ENCODE data around the gene PIPOX.
"Not testable (repeated sequence)": the region's sequence is repeated elsewhere in the genome, so short reads cannot be mapped to it uniquely, and the experiment has no call there.

PIPOX gene

DNA sequence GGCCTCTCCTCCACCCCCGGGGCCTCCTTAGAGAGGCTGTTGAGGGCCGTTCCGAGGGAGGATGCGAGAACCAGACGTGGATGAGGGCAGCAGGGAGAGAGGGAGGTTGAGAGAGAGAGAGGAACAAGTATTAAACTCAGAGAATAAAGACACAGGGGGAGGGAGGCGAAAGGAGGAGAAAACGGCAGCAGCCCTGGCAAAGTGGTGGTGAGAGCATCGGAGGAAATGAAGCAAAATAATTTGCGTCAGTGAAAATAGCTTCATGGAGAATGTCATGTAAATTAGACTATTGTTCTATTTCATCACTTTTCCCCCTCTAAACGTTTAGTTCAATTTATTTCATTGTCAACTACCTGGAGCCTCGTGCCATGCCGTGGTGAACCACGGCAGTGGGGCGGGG lies 38.0 kb downstream of the PIPOX start:
- H3K4me3 ChIP-seq (ENCODE audit: control insufficient read depth in 1 of 7, extremely low read depth in 1 of 7, insufficient read depth in 4 of 7, low read depth in 2 of 7, low read length in 6 of 7) = no peak overlapping the region
- peaks cover 15 to 99% (median 83%) of the 10 kb centered on the region in 4 experiments for H3K36me3 ChIP-seq (ENCODE audit: control insufficient read depth in 4 of 4, insufficient read depth in 4 of 4, low read length in 3 of 4)
- no peaks in the 10 kb centered on the region for H3K4me1 ChIP-seq (ENCODE audit: control extremely low read depth in 1 of 4, control insufficient read depth in 4 of 4, insufficient read depth in 4 of 4, low read length in 3 of 4)
- ChIA-PET POLR2A (interaction anchor here (0.5 kb wide), 1 partner anchor 28 kb away, joined by 3 read pairs; no protein-coding TSS in a partner anchor), CTCF (interaction anchor here (0.8 kb wide), 1 partner anchor 31 kb away, joined by 3 read pairs; no protein-coding TSS in a partner anchor)
- H3K27ac ChIP-seq (ENCODE audit: insufficient read depth in 1 of 2, low read depth in 1 of 2, low read length in 2 of 2, poor library complexity in 1 of 2, severe bottlenecking in 2 of 2) = no peak overlapping the region
- H3K27me3 ChIP-seq (replicated peaks in 2 of 5; ENCODE audit: control insufficient read depth in 4 of 5, insufficient read depth in 5 of 5, low read length in 4 of 5) = no peaks in the 10 kb centered on the region
- no peaks in the 10 kb centered on the region for H3K9me3 ChIP-seq (ENCODE audit: control extremely low read depth in 1 of 5, control insufficient read depth in 4 of 5, insufficient read depth in 2 of 5, low read depth in 1 of 5, low read length in 4 of 5)
- no peak for DNase-seq
- 95% methylated on average over 8 of the region's 14 CpGs for WGBS (ENCODE audit: insufficient coverage)

DNA sequence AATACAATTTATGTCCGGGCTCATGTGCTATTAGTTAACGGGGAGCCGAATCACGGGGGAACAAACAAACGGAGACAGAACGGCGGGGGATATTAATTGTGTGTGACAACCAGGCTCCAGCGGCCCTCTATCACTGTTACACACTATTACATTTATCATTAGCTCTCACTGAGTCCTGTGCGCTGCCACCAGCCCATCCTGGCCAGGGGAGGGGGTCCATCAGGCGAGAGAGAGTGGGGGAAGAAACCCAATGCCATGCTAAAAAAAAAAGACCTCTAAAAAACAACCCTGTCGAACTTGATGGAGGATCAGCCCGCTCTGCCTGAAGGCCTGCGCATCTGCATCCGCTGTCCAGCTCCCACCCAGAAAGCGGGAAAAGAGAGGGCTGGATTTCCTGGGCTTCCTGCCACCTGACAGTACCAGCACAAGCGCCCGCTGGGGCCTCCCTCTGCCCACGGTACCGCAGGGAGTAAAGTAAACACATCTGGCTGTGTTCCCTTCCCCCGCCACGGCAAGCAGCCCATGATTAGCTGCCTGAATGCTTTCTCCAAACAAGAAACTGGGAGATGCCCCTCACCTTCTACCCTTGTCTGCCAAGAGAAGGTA lies 41.7 kb downstream of the PIPOX start:
- ChIA-PET POLR2A (no interaction called here), CTCF (interaction anchor here (1.3 kb wide), 1 partner anchor 27 kb away, joined by 3 read pairs; no protein-coding TSS in a partner anchor)
- Histone ChIP-seq H3K27me3 (replicated peaks in 2 of 5; ENCODE audit: control insufficient read depth in 4 of 5, insufficient read depth in 5 of 5, low read length in 4 of 5) (no peaks in the 10 kb centered on the region), H3K4me3 (ENCODE audit: control insufficient read depth in 1 of 7, extremely low read depth in 1 of 7, insufficient read depth in 4 of 7, low read depth in 2 of 7, low read length in 6 of 7) (no peak overlapping the region), H3K9me3 (ENCODE audit: control extremely low read depth in 1 of 5, control insufficient read depth in 4 of 5, insufficient read depth in 2 of 5, low read depth in 1 of 5, low read length in 4 of 5) (no peaks in the 10 kb centered on the region), H3K4me1 (ENCODE audit: control extremely low read depth in 1 of 4, control insufficient read depth in 4 of 4, insufficient read depth in 4 of 4, low read length in 3 of 4) (no peaks in the 10 kb centered on the region), H3K27ac (ENCODE audit: insufficient read depth in 1 of 2, low read depth in 1 of 2, low read length in 2 of 2, poor library complexity in 1 of 2, severe bottlenecking in 2 of 2) (peak overlapping the region in 1 of 2 experiments; percentile 26), H3K36me3 (ENCODE audit: control insufficient read depth in 4 of 4, insufficient read depth in 4 of 4, low read length in 3 of 4) (peaks cover 15 to 95% (median 76%) of the 10 kb centered on the region in 4 experiments)
- no peak for DNase-seq
- 86% methylated on average over 15 of the region's 21 CpGs for WGBS (ENCODE audit: insufficient coverage)

DNA sequence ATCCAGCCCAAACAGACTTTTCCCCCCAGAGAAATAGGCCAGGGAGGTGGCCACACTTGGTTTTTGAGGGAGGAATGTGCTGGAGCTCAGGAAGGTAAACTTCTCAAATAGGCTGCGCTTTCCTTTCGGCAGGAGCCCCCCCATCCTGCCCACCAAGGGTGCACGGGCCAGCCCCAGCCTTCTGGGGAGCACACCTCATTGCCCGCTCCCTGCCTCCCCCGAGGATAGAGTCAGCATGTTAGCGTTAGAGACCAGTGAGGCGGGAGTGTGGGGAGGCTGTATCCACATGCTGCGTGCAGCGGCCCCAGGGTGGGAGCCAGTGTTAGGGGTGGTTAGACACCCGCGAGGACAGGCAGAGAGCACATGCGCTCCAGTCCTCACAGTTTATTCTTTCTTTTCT lies 42.3 kb downstream of the PIPOX start:
- Histone ChIP-seq H3K9me3 (ENCODE audit: control extremely low read depth in 1 of 5, control insufficient read depth in 4 of 5, insufficient read depth in 2 of 5, low read depth in 1 of 5, low read length in 4 of 5) (no peaks in the 10 kb centered on the region), H3K36me3 (ENCODE audit: control insufficient read depth in 4 of 4, insufficient read depth in 4 of 4, low read length in 3 of 4) (peaks cover 17 to 95% (median 77%) of the 10 kb centered on the region in 4 experiments), H3K4me3 (ENCODE audit: control insufficient read depth in 1 of 7, extremely low read depth in 1 of 7, insufficient read depth in 4 of 7, low read depth in 2 of 7, low read length in 6 of 7) (no peak overlapping the region), H3K4me1 (ENCODE audit: control extremely low read depth in 1 of 4, control insufficient read depth in 4 of 4, insufficient read depth in 4 of 4, low read length in 3 of 4) (no peaks in the 10 kb centered on the region), H3K27ac (ENCODE audit: insufficient read depth in 1 of 2, low read depth in 1 of 2, low read length in 2 of 2, poor library complexity in 1 of 2, severe bottlenecking in 2 of 2) (no peak overlapping the region), H3K27me3 (replicated peaks in 2 of 5; ENCODE audit: control insufficient read depth in 4 of 5, insufficient read depth in 5 of 5, low read length in 4 of 5) (no peaks in the 10 kb centered on the region)
- CTCF ChIA-PET = interaction anchor here (0.6 to 1.3 kb wide), 2 partner anchors 26 to 39 kb away, joined by 3 read pairs; no protein-coding TSS in a partner anchor
- POLR2A ChIA-PET = no interaction called here
- no peak for DNase-seq
- WGBS (ENCODE audit: insufficient coverage) = 98% methylated on average over 10 of the region's 12 CpGs

- POLR2A ChIA-PET = no interaction called here
- no peak for DNase-seq
- Histone ChIP-seq H3K4me1 (ENCODE audit: control extremely low read depth in 1 of 4, control insufficient read depth in 4 of 4, insufficient read depth in 4 of 4, low read length in 3 of 4) (no peaks in the 10 kb centered on the region), H3K9me3 (ENCODE audit: control extremely low read depth in 1 of 5, control insufficient read depth in 4 of 5, insufficient read depth in 2 of 5, low read depth in 1 of 5, low read length in 4 of 5) (no peaks in the 10 kb centered on the region), H3K4me3 (ENCODE audit: control insufficient read depth in 1 of 7, extremely low read depth in 1 of 7, insufficient read depth in 4 of 7, low read depth in 2 of 7, low read length in 6 of 7) (no peak overlapping the region), H3K27ac (ENCODE audit: insufficient read depth in 1 of 2, low read depth in 1 of 2, low read length in 2 of 2, poor library complexity in 1 of 2, severe bottlenecking in 2 of 2) (no peak overlapping the region), H3K27me3 (replicated peaks in 2 of 5; ENCODE audit: control insufficient read depth in 4 of 5, insufficient read depth in 5 of 5, low read length in 4 of 5) (no peaks in the 10 kb centered on the region), H3K36me3 (ENCODE audit: control insufficient read depth in 4 of 4, insufficient read depth in 4 of 4, low read length in 3 of 4) (peaks cover 18 to 95% (median 78%) of the 10 kb centered on the region in 4 experiments)
- CTCF ChIA-PET = interaction anchor here (1.0 to 1.7 kb wide), 3 partner anchors 12 to 37 kb away, joined by 3 to 5 read pairs (median 4); no protein-coding TSS in a partner anchor
- 95% methylated on average over 17 of the region's 19 CpGs for WGBS (ENCODE audit: insufficient coverage)
Measured at GRCh38 chr17:29086628-29087332, 43.8 kb downstream of the PIPOX start.

DNA sequence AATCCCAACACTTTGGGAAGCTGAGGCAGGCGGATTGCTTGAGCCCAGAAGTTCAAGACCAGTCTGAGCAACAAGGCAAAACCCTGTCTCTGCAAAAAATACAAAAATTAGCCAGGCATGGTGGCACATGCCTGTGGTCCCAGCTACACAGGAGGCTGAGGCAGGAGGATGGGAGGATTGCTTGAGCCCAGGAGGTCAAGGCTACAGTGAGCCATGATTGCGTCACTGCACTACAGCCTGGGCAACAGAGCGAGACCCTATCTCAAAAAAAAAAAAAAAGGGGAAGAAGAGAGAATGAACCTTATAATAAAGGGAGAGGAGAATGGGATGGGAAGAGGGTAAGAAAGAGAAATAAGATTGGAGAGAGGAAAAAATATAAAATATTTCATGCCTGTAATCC lies 45.8 kb downstream of the PIPOX start:
- H3K4me3 ChIP-seq (ENCODE audit: control insufficient read depth in 1 of 7, extremely low read depth in 1 of 7, insufficient read depth in 4 of 7, low read depth in 2 of 7, low read length in 6 of 7); DNase-seq; H3K9me3 ChIP-seq (ENCODE audit: control extremely low read depth in 1 of 5, control insufficient read depth in 4 of 5, insufficient read depth in 2 of 5, low read depth in 1 of 5, low read length in 4 of 5); H3K27me3 ChIP-seq (replicated peaks in 2 of 5; ENCODE audit: control insufficient read depth in 4 of 5, insufficient read depth in 5 of 5, low read length in 4 of 5); H3K27ac ChIP-seq (ENCODE audit: insufficient read depth in 1 of 2, low read depth in 1 of 2, low read length in 2 of 2, poor library complexity in 1 of 2, severe bottlenecking in 2 of 2); H3K4me1 ChIP-seq (ENCODE audit: control extremely low read depth in 1 of 4, control insufficient read depth in 4 of 4, insufficient read depth in 4 of 4, low read length in 3 of 4): not testable (repeated sequence)
- POLR2A ChIA-PET = interaction anchor here (0.7 kb wide), 1 partner anchor 9 kb away, joined by 4 read pairs; no protein-coding TSS in a partner anchor
- H3K36me3 ChIP-seq (ENCODE audit: control insufficient read depth in 4 of 4, insufficient read depth in 4 of 4, low read length in 3 of 4) = peaks cover 25 to 95% (median 83%) of the 10 kb centered on the region in 4 experiments
- CTCF ChIA-PET = interaction anchor here (1.1 kb wide), 1 partner anchor 124 kb away, joined by 5 read pairs; no protein-coding TSS in a partner anchor
- WGBS (ENCODE audit: insufficient coverage) = 97% methylated on average over 3 of the region's 3 CpGs

DNA sequence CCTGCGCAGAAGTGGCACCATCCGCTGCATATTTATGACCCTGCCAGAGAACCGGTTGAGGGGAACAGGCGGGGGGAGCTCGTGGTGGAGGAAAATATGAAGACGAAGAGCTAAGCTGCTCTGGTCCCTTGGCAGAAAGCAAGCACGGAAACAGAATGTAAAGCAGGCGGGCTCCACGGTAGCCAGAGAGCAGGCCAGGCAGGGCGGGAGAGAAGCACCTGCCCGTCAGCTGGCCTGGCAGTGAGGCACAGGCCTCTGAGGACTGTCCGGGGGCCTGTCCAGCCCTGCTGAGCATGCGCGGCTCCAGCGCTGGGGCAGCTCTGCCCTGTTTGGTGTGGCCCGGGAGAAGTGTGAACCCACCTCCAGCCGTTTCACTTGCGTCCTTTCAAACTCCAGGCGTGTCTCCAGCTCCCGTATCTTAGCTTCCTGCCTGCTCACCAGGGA lies 46.7 kb downstream of the PIPOX start:
- 93% methylated on average over 17 of the region's 20 CpGs for WGBS (ENCODE audit: insufficient coverage)
- H3K27ac ChIP-seq (ENCODE audit: insufficient read depth in 1 of 2, low read depth in 1 of 2, low read length in 2 of 2, poor library complexity in 1 of 2, severe bottlenecking in 2 of 2) = peak overlapping the region; percentile 14 to 33
- CTCF ChIA-PET = interaction anchor here (0.8 to 3.7 kb wide), 6 partner anchors 11 to 125 kb away, joined by 3 to 21 read pairs (median 6); no protein-coding TSS in a partner anchor
- no peak for DNase-seq
- no peak overlapping the region for H3K4me3 ChIP-seq (ENCODE audit: control insufficient read depth in 1 of 7, extremely low read depth in 1 of 7, insufficient read depth in 4 of 7, low read depth in 2 of 7, low read length in 6 of 7)
- peaks cover 27 to 95% (median 83%) of the 10 kb centered on the region in 4 experiments for H3K36me3 ChIP-seq (ENCODE audit: control insufficient read depth in 4 of 4, insufficient read depth in 4 of 4, low read length in 3 of 4)
- POLR2A ChIA-PET = no interaction called here
- H3K9me3 ChIP-seq (ENCODE audit: control extremely low read depth in 1 of 5, control insufficient read depth in 4 of 5, insufficient read depth in 2 of 5, low read depth in 1 of 5, low read length in 4 of 5) = no peaks in the 10 kb centered on the region
- H3K27me3 ChIP-seq (replicated peaks in 2 of 5; ENCODE audit: control insufficient read depth in 4 of 5, insufficient read depth in 5 of 5, low read length in 4 of 5) = no peaks in the 10 kb centered on the region
- H3K4me1 ChIP-seq (ENCODE audit: control extremely low read depth in 1 of 4, control insufficient read depth in 4 of 4, insufficient read depth in 4 of 4, low read length in 3 of 4) = no peaks in the 10 kb centered on the region

DNA sequence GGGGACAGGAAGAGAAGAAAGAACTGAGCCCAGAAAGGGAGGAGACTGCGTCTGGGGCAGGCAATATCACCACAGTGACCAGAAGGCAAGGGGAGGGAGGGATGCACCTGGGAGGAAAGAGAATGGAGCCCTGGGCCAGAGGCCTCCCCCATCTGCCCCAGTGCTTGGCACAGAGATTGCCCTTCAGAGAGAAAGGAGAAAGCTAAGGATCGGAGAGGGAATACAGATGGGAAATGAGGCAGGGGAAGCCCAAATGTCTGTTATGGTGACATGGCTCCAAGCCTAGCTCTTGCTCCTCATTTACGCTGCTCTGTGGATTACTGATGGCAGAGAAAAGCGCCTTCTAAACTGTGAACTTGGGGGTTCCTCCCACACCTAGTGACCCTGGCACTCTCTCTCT lies 47.2 kb downstream of the PIPOX start:
- Histone ChIP-seq H3K27ac (ENCODE audit: insufficient read depth in 1 of 2, low read depth in 1 of 2, low read length in 2 of 2, poor library complexity in 1 of 2, severe bottlenecking in 2 of 2) (peak overlapping the region; percentile 33 to 39), H3K27me3 (replicated peaks in 2 of 5; ENCODE audit: control insufficient read depth in 4 of 5, insufficient read depth in 5 of 5, low read length in 4 of 5) (no peaks in the 10 kb centered on the region), H3K4me1 (ENCODE audit: control extremely low read depth in 1 of 4, control insufficient read depth in 4 of 4, insufficient read depth in 4 of 4, low read length in 3 of 4) (no peaks in the 10 kb centered on the region), H3K36me3 (ENCODE audit: control insufficient read depth in 4 of 4, insufficient read depth in 4 of 4, low read length in 3 of 4) (peaks cover 27 to 95% (median 82%) of the 10 kb centered on the region in 4 experiments), H3K4me3 (ENCODE audit: control insufficient read depth in 1 of 7, extremely low read depth in 1 of 7, insufficient read depth in 4 of 7, low read depth in 2 of 7, low read length in 6 of 7) (no peak overlapping the region), H3K9me3 (ENCODE audit: control extremely low read depth in 1 of 5, control insufficient read depth in 4 of 5, insufficient read depth in 2 of 5, low read depth in 1 of 5, low read length in 4 of 5) (no peaks in the 10 kb centered on the region)
- 100% methylated on average over 4 of the region's 4 CpGs for WGBS (ENCODE audit: insufficient coverage)
- POLR2A ChIA-PET = no interaction called here
- CTCF ChIA-PET = interaction anchor here (0.7 to 3.7 kb wide), 9 partner anchors 11 to 125 kb away, joined by 3 to 21 read pairs (median 4); no protein-coding TSS in a partner anchor
- no peak for DNase-seq

Data from common myeloid progenitor, CD34-positive (primary cell).